UCSD-AML1 (cell line): Measurements from ENCODE around the gene TWF2.

Source experiments
- DNase-seq: peaks from one replicate; lab custom pipeline; 2025; ENCODE audit not compliant: unreplicated experiment; lab: John Stamatoyannopoulos, UW

TWF2 gene

DNA sequence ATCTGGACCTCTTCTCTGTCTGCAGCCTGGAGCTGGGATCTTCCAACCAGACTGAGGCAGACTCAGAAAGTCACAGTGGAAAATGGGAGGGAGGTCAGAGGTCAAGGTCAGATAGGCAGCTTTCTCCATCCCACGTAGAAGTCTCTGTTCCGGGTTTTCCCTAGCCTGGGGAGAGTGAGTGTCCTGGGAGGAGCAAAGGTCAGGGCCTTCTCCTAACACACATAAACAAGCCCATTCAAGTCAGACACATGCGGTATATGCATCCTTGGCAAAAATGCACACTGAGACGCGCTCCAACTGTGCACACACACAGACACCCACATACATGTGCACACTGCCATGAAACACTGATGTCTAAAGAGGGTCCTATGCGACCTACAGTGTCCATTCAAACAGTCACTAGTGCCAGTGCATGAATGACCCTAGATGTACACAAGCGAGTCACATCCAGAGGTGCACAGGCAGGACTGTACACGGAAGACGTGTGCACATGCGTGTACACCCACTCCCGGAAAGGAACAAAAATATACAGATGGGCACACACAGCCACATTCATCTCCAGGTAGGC lies 681 bp downstream of the TWF2 start:
- DNase-seq, result no peak

DNA sequence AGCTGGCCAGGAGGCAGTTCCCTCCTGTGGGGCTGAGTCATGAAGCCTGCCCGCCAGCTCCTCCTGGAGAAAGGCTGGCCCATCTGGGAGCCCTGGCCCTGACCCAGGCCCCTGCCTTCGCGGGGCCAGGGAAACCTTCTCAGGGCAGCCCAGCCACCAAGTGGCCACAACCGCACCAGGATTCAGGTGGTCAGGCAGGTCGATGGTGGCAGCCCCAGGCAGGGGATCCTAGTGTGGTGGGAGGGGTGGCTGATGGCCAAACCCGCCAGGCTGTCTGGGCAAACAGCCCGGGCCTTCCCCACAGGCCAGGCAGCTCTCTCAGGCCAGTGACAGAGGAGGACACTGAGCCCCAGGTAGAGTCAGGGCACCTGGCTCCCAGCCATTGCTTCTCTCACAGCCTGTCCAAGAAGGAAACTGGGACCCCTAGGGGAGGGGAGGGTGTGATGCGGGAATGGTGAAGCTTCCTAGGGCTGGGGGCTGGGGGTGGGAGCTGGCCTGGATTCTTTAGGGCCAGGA lies 1.2 kb downstream of the TWF2 start:
- peak; percentile 49 for DNase-seq

DNA sequence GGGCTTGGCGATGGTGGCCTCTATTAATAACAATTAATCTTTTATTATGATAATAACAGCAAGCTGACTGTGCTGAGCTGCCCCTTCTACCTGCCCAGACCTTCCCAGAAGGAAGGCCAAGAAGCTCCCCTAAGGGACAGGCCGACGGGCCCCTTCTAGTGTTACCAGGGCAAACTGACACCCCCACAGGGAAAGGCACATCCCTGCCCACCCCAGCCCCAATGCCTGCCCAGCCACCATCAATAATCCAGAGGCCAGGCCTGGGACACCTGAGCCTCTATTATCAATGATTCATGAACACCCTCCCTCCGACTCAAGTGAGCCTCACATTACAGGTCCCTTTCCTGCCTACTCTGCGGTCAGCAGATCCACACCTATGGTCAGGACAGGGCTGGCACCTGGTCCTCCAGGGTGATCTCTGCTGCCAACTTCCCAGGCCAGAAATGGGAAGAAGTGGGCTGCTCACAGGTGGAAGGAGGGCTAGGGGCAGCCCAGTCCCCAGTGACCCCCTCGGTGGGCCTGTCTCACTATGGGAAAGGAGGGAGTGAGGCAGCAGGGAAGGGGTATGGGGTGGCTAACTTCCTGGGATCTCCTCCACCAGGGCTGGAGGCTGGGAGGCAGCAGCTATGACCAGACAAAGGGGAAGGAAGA lies 1.8 kb downstream of the TWF2 start:
- DNase-seq, result no peak

DNA sequence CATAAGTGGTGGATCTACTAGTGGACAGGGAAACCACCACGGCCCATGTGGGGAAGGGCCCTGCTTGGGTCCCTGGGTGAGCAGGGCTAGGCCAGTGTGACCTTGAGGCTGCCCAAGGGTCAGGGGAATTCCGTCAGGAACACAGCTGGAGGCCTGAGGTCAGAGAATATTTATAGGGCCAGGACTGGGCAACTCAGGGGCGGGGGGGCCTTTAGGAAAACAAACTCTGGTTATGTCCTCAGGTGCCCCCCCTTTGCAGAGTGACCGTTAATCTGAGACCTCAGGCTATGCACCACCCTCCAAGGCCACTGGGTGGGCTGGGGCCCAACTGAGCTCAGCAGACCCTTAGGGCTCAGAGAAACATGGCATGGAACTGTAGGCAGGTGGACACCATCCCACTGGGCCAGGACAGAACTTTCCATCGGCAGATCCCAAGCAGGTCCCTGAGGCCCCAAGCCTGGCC lies 2.5 kb downstream of the TWF2 start:
- no peak for DNase-seq

DNA sequence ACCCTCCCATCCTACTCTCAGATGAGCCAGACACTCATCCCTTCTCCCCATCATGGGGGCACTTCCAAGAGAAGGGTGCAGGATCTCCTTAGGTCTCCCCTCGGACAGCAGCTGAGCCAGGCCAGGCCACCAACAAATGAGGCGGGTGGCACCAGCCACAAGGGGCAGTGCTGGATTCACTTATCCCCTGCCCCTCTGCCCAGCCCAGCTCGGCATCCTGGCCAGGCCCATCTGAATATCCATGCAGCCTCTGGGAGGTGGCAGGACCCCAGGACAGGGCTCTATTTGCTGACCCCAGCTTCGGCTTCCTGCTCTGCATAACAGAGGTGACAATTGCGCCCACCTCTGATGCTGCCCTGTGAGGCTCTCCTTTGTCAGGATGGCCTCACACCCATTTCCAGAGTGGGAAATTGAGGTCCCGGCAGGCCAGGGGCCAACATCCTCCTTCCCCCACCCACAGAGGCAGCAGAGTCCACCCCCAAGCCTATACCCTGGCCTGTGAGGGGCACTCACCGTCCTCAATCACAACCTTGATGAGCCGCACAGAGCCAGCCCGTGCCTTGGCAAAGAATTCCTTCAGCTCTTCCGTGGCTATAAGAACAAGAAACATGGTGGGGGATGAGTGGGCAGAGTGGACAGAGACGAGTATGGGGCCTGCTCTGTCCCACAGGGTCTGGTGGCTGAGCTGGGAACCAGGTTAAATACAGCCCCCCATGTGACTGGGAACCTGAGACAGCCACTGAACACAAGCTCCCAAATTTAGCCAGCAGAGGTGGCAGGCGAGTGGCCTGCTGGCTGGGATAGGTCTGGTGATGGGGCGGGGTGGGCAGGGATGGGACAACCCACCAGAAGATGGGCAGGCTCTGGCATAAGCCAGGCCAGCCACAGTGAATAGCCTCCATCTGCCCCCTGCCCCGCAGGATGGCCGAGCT lies 4.2 kb downstream of the TWF2 start:
- no peak for DNase-seq

DNA sequence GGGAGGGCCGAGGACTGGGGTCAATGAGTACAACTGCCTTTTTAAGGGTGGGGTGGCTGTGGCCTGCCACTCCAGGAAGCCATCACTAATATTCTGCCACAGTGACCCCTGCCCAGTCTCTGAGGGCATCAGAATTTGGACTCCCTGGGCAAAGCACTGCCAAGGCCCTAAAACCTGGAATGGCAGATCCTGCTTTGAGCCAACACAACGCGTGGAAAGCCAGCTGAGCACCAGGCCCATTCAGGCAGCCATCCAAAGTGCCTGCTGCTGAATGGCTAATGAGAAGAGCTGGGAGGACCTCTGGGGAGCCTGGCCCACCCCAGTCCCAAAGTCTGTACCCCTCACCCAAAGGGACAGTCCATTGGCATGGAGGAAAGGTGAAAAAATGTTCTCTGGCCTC lies 5.0 kb downstream of the TWF2 start:
- DNase-seq, result no peak

DNA sequence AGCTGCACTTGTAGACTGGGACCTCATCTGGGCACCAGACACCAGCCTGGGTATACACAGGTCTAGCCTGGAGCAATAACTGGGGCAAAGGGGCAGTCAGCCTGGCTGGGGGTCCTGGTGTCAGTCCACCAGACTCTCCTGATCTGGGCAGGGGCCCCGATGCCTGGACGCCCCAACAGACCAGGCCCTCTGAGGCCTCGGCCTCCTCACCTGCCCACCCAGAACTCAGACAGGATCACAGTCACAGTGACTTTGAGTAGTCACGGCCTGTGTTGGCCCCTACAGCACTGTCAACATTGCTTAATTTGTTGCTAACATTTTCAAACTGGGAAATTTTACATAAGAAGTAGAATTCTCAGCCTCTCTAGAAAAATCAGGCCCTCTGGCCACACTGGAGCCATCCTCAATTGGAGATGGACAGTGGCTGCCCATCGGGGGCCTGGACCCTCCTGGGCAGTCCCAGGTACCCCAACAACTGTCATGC lies 5.8 kb downstream of the TWF2 start:
- no peak for DNase-seq

DNA sequence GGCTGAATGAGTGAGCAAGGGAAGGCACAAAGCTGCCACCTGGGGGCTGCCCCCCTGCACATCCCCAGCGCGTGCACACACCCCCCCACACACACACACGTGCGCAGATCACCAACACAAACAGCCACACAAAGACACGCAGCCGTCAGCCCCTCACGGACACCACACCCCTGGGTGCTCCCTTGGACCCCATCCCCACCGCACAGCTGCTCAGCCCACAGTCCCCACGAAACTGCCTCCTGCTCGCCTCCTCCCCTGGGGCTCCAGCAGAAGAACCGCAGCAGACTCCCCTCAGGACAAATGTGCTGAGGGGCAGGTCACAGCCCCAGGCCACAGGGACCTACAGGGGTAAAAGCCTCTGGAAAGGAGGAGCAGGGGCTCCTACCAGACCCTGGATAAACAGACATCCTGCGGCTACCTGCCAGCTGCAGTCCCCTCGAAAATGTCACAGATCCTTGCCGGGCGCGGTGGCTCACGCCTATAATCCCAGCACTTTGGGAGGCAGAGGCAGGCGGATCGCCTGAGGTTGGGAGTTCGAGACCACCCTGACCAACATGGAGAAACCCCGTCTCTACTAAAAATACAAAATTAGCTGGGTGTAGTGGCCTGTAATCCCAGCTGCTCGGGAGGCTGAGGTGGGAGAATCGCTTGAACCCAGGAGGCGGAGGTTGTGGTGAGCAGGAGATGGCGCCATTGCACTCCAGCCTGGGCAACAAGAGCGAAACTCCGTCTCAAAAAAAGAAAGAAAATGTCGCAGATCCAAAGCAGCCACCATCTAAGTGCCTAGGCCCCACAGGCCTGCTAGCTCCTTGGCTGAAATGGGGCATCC lies 6.5 kb downstream of the TWF2 start:
- no peak for DNase-seq

DNA sequence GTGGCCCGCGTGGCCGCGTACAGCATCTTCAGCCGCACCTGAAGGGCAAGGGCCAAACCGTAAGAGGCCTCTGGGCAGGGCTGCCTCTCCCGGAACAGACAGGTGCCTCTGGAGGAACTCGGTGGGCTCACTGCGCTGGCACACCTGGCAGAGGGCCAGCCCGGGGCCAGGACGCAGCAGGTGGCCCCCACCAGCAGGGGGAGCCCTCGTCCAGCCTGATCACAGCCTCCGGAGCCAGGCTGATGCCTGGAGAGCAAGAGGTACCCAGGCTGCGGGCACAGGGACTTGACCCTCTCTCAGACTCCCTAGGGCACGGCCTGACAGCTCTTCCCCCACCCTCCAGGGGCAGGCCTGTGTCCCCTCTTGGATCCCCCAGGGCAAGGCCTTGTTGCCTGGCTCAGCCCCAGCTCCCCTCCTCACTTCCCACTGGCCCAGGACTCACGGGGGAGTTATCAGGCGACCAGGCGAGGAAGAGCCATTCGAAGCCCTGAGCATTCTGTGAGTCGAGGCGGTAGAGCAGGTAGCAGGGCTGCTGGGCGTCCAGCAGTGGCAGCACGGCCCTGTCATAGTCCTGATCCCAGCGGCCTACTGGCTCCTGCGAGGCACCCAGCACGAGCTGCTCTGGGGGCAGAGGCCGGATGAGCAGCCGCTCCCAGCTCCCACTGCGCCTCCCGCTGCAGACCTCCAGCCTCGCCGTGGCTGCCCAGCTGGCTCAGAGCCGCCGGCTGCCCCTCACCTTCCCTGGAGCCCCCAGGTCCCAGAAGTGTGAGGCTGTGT lies 7.3 kb downstream of the TWF2 start:
- DNase-seq, result peak; percentile 76

DNA sequence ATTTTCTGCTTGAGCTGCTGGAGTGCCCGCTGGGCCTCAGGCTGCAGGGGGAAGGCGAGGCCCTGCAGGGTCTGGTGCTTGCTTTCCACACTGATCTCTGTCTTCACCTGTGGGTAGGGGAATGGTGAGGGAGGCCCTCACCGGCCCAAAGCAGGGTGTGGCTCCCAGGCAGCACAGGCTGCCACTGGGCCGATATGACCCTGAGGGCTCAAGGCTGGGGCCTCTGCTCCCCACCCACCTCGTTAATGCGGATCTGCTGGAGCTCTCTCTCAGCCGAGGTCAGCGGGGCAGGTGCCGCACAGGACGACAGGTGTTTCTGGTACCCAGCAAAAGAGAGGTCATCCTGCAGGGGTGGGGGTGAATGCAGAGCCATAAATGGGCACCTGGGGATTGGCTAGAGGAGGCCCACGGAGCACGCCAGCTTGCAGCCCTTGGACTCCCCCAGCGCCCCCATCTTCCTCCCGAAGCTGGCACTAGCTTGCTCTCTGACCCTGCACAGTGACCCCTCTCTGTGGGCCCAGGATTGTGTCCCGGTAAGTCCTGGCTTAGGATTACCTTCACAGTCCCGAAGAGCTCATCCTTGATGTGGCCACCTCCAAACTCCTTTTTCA lies 8.0 kb downstream of the TWF2 start:
- DNase-seq, result no peak

DNA sequence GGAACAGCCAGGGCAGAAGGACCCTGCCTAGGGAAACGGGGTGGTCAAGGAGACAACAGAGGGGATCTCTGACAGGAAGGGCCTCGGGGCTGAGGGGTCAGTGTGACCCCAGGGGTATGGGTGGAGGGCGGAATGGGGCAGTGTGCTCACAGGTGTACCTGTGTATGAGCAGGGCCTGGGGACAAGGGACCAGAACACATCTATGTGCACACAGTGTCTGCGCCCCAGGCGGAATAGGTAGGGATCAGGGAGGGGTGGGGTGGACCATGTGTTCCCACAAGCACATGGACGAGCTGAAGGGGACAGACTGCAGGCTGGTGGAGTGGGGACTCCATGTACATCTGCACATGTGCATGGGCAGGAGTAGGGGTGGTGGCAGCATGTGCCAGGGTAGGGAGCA lies 8.5 kb downstream of the TWF2 start:
- no peak for DNase-seq

DNA sequence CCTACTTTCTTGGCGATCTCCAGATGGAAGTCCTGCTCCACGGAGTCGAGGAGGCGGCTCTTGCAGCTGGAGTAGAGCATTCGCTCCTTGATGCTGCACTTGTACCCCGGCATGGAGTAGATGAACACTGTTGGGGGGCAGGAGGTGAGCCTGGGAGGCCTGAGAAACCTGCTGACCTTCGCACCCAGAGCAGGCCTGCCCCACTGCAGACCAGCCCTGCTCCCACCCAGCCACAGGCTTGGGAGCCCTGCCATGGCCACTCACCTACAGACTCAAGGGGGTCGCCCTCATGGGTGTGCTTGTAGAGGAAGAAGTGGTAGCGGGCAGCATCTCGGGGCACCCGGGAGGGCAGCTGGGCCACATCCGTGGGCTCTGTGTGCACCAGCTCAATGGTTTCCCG lies 9.3 kb downstream of the TWF2 start:
- DNase-seq, result no peak

DNA sequence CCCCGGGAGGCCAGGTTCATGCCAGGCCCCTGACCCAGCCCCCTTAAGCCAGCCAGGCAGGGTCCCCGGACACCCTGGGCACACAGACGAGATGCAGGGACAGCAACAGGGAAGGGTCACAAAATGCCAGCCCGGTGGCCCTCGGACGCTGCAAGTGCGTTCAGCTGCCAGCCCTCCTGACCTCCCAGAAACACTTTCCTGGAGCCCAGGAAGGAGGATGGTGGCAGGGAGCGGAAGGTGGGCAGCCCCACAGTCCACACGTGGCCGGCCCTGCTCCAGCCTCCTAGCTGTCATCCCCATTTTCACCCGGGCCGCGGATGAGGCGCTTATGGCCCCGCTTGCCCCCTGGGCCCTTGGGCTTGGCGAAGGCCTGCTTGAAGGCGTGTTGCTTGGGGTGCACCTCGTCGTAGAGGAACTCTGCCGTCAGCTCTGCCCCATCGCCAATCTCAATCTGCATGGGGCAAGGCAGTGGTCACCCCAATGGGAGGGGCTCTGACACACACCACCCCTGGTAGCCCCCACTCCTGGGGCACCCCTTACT lies 10.1 kb downstream of the TWF2 start:
- DNase-seq, result no peak

DNA sequence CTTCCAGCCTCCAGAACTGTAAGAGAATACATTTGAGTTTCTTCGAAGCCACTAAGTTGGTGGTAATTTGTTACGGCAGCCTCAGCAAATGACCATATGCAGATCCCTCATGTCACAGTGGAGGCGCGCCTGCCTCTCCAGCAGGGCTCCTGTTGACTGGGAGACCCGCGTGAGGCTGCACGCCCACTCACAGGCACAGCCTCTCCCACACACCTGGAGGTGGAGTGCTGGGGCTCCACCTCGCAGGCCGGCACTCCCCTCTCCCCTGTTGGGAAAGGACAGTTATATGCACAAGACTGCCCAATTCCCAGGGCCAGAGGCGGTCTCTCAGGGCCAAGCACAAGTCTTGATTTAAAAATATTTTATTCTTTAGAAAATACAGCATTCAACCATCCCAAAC lies 10.7 kb downstream of the TWF2 start:
- no peak for DNase-seq

DNA sequence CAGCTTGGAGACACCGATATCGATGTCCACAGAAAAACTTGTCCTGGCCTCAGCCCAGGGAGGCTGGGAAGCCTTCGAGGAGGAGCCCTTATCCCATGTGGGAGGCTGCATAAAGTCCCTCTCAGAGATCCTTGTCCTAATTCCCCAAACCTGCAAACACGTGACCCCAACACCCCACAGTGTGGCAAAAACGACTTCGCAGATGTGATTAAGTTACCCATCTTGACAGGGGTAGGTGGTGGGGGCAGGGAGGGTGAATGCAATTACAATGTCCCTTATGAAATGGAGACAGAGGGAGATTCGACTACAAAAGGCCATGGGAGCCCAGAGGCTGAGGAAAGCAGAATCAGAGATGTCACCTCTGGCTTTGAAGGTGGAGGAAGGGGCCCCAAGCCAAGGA lies 11.2 kb downstream of the TWF2 start:
- no peak for DNase-seq

DNA sequence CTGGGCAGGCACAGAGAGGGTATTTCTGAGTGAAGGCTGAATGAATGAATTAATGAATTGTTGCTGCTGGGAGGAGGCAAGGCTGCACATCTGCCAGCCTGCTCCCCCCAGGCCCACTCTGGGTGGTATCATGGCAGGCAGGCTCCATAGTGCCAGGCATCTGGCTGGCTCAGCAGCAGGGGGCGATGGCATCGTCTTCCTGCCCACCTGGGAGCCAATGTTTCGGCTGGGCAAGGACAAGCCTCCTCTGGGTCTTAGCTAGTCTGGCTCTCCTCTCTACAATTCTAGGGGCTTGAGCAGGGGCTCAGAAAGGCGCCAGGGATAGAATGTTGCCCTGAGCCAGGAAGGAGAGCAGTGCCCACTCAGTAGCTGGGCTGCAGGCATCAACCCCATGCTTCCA lies 11.8 kb downstream of the TWF2 start:
- no peak for DNase-seq

DNA sequence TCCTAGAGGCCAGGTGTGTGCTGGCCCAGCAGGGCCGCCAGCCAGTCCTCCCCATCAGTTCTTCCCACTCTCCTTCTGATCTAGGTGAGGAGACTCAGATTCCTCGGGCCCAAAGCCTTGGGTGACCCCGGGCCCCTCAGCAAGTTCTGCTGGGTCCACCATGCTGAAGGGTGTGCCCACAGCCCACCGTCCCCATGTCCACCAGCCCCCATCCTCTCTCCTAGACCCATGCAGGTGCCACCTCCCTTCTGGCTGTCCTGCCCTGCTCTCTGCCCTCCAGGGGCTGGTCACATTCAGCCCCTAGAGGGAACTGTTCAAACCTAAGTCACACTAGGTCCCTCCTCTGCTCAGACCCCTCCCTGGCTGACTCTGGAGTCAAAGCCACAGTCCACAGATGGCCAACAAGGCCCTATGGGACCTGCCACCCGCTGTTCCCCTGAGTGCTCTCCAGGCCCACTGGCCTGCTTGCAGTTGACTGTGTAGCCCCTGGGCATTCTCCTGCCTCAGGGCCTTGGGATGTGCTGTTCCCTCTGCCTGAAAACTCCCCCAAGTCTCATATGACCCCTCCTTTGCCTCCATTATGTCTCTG lies 12.6 kb downstream of the TWF2 start:
- no peak for DNase-seq

DNA sequence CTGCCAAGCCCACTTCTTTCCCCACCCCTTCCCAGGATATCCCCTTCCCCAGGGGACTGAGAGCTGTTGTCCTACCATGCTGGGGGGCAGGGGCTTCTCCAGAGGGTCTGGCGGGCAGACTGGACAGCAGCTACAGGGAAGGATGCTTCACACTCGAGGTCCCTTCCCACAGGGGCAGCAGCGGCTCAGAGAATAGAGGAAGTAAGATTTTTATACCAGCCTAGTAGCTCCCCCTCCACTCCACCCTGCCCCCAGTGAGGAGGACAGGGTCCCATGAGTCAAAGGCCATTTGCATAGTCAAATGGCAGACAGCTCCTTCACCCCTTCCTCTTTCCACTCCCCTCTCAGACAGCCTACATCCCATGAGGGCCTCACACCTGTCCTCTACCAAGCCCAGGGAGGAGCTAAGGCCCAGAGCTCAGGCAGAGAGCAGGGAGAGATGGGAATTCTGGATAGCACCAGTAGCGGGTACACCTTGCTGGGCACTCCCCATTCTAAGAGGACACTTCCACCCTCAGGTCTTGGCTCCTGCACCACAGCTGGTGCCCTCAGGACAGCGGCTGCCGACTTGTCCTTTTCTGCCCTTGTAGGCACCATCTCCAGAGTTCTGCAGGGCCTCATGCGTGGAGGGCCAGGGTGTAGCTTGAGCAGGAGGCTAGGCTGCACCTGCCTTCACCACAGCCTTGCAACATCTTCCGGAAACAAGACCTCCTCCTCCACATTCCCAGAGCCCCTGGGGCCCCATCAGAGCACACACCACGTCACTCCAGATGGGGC lies 13.3 kb downstream of the TWF2 start, which contains the start of gene TLR9:
TLR9 (minus strand) TSS at position 194 of the 777 bp plus-strand sequence; CDS start at position 78, 116 bp downstream.
- DNase-seq, result peak; percentile 52
